PC-3 (cell line): ENCODE measurements around the gene SLC36A3. TPM values are rescaled to one million over a fixed set of nuclear protein-coding genes. Genes with fewer than 3 reads are reported as not detected.

Source experiments
- ATAC-seq: fragments of 200-7000 bp; cut with Tn5 transposase; 2 replicates; pipeline ENCODE4 v1.9.1; 2020; ENCODE audit warnings: mild to moderate bottlenecking, moderate library complexity
- BruUV-seq: library from RNA; stranded (reverse); fragments of 400-500 nt; replicated peaks from 2 replicates; lab custom pipeline; 2021; lab: Mats Ljungman, UMichigan
- CTCF ChIA-PET: fragments of 300-600 bp; sonication (Branson Sonifier 250); formaldehyde crosslinking; loops from one replicate; lab custom pipeline; 2022; ENCODE audit warnings: antibody characterized with exemption; lab: Charles Lee
- POLR2A ChIA-PET: fragments of 300-600 bp; sonication (Branson Sonifier 250); formaldehyde crosslinking; loops from one replicate; lab custom pipeline; 2022; ENCODE audit warnings: antibody characterized with exemption; ENCODE audit not compliant: unreplicated experiment; lab: Charles Lee
- DNase-seq: peaks from one replicate; pipeline ENCODE4 v3.0.0-alpha.2; 2015
- H2AFZ ChIP-seq: fragments of 300-600 bp; sonication (generic); 2 replicates; pipeline ENCODE4 v1.6.0; 2016; ENCODE audit warnings: antibody characterized with exemption, low read length
- H3F3A ChIP-seq: fragments of 300-600 bp; sonication (generic); one replicate; pipeline ENCODE4 v1.6.0; 2017; ENCODE audit warnings: antibody characterized with exemption, low read length, control low read depth, mild to moderate bottlenecking; ENCODE audit not compliant: unreplicated experiment
- H3K27ac ChIP-seq: fragments of 300-600 bp; sonication (generic); 2 replicates; pipeline ENCODE4 v1.5.1; 2016; ENCODE audit warnings: mild to moderate bottlenecking, low read length
- H3K27me3 ChIP-seq: fragments of 300-600 bp; sonication (generic); 2 replicates; pipeline ENCODE4 v1.6.1; 2016; ENCODE audit warnings: low read length, mixed read lengths
- H3K36me3 ChIP-seq: fragments of 300-600 bp; sonication (generic); 2 replicates; pipeline ENCODE4 v1.6.1; 2016; ENCODE audit warnings: low read depth, mixed run types, low read length, mixed read lengths
- H3K4me1 ChIP-seq: fragments of 300-600 bp; sonication (generic); 2 replicates; pipeline ENCODE4 v1.5.1; 2016; ENCODE audit warnings: low read length; ENCODE audit not compliant: insufficient read depth
- H3K4me2 ChIP-seq: fragments of 300-600 bp; sonication (generic); 2 replicates; pipeline ENCODE4 v1.6.0; 2016; ENCODE audit warnings: low read length
- H3K4me3 ChIP-seq: fragments of 300-600 bp; sonication (generic); 2 replicates; pipeline ENCODE4 v1.5.1; 2016; ENCODE audit warnings: mild to moderate bottlenecking, low read length, mixed read lengths
- H3K79me2 ChIP-seq: fragments of 300-600 bp; sonication (generic); 2 replicates; pipeline ENCODE4 v1.6.1; 2017; ENCODE audit warnings: low read length, mixed read lengths
- H3K9ac ChIP-seq: fragments of 300-600 bp; sonication (generic); 2 replicates; pipeline ENCODE4 v1.6.0; 2016; ENCODE audit warnings: mild to moderate bottlenecking, low read length
- H3K9me2 ChIP-seq: fragments of 300-600 bp; sonication (generic); replicated peaks from 2 replicates; pipeline ENCODE4 v1.6.1; 2016; ENCODE audit warnings: mixed run types, low read length, mixed read lengths
- H3K9me3 ChIP-seq: fragments of 300-600 bp; sonication (generic); 2 replicates; pipeline ENCODE4 v1.6.1; 2016; ENCODE audit warnings: low read length, mixed read lengths
- H4K20me1 ChIP-seq: fragments of 300-600 bp; sonication (generic); 2 replicates; pipeline ENCODE4 v1.6.1; 2016; ENCODE audit warnings: low read length, mixed read lengths
- CTCF ChIP-seq: fragments of 300-600 bp; sonication (generic); conservative IDR thresholded peaks from 2 replicates; pipeline ENCODE4 v1.5.1; 2017; ENCODE audit warnings: antibody characterized with exemption, low read depth, mild to moderate bottlenecking, low read length
- EZH2 ChIP-seq: fragments of 300-600 bp; sonication (generic); IDR thresholded peaks from one replicate; pipeline ENCODE4 v1.6.1; 2017; ENCODE audit warnings: antibody characterized with exemption, mild to moderate bottlenecking, low read length; ENCODE audit not compliant: unreplicated experiment
- EZH2phosphoT487 ChIP-seq: fragments of 300-600 bp; sonication (generic); IDR thresholded peaks from 2 replicates; pipeline ENCODE4 v1.6.1; 2018; ENCODE audit warnings: mild to moderate bottlenecking, antibody characterized with exemption, low read length, borderline replicate concordance
- intact Hi-C: fragments of 100-400 bp; cut with micrococcal nuclease; formaldehyde crosslinking; loops from 2 replicates; pipeline ENCODE4 v1.9.0; 2023
- total RNA-seq: library from RNA; depleted of rRNA; stranded (reverse); fragments of >200 nt; gene quantifications from 2 replicates; pipeline ENCODE4 v1.2.3, GENCODE V29; 2014

Gene SLC36A3
- total RNA-seq, 1 experiment from 2014 or later, result not detected

- CTCF ChIA-PET, result no interaction called here
- POLR2A ChIA-PET, result no interaction called here
- Histone ChIP-seq H3K79me2 (peaks cover 13% of the 10 kb centered on the region), H3K4me2 (no peak overlapping the region), H2AFZ (no peak overlapping the region), H4K20me1 (no peaks in the 10 kb centered on the region), H3K9me2 (no peaks in the 10 kb centered on the region), H3K4me1 (peaks cover 6% of the 10 kb centered on the region; the same call in 1 of the 2 replicates), H3K27me3 (no peaks in the 10 kb centered on the region), H3F3A (no peaks in the 10 kb centered on the region), H3K27ac (no peak overlapping the region), H3K36me3 (no peaks in the 10 kb centered on the region), H3K4me3 (no peak overlapping the region), H3K9me3 (no peaks in the 10 kb centered on the region), H3K9ac (no peak overlapping the region)
- TF ChIP-seq CTCF, result no peak
- TF ChIP-seq EZH2, result no peak
- no peak for TF ChIP-seq EZH2phosphoT487
- BruUV-seq, result no TSS peak
- DNase-seq (no peak), ATAC-seq (no peak)
- intact Hi-C loops, result no loop called here
Observed at GRCh38 chr5:151249281-151249680, 54.3 kb downstream of the SLC36A3 start.

GRCh38 chr5:151248651-151249050 is 54.9 kb downstream of the SLC36A3 start:
- Histone ChIP-seq H3K9me3 (no peaks in the 10 kb centered on the region), H3K27ac (no peak overlapping the region), H3K79me2 (peaks cover 6% of the 10 kb centered on the region), H3K27me3 (no peaks in the 10 kb centered on the region), H4K20me1 (no peaks in the 10 kb centered on the region), H3K9ac (no peak overlapping the region), H3K36me3 (no peaks in the 10 kb centered on the region), H3K4me3 (no peak overlapping the region), H3K9me2 (no peaks in the 10 kb centered on the region), H3F3A (no peaks in the 10 kb centered on the region), H2AFZ (no peak overlapping the region), H3K4me1 (no peaks in the 10 kb centered on the region; the same call in 1 of the 2 replicates), H3K4me2 (no peak overlapping the region)
- intact Hi-C loops, result no loop called here
- ATAC-seq (no peak), DNase-seq (no peak)
- BruUV-seq, result no TSS peak
- ChIA-PET POLR2A (no interaction called here), CTCF (no interaction called here)
- TF ChIP-seq CTCF (no peak), EZH2 (no peak), EZH2phosphoT487 (no peak)

GRCh38 chr5:151245680-151246219 is 57.8 kb downstream of the SLC36A3 start:
- POLR2A ChIA-PET, result no interaction called here

More at GRCh38 chr5:151245680-151246219, 57.8 kb downstream of the SLC36A3 start:
- peaks cover 5% of the 10 kb centered on the region for H3K4me1 ChIP-seq
- H3F3A ChIP-seq, result no peaks in the 10 kb centered on the region
- no peak overlapping the region for H3K27ac ChIP-seq
- no peak overlapping the region for H3K9ac ChIP-seq
- H3K79me2 ChIP-seq, result no peaks in the 10 kb centered on the region
- intact Hi-C loops, result no loop called here
- no peaks in the 10 kb centered on the region for H3K36me3 ChIP-seq
- H3K4me3 ChIP-seq, result no peak overlapping the region
- H3K9me2 ChIP-seq, result no peaks in the 10 kb centered on the region
- no TSS peak for BruUV-seq
- no peaks in the 10 kb centered on the region for H3K27me3 ChIP-seq
- CTCF ChIA-PET, result no interaction called here
- no peak for ATAC-seq
- no peak for TF ChIP-seq EZH2
- TF ChIP-seq EZH2phosphoT487, result no peak
- no peak for TF ChIP-seq CTCF
- no peak overlapping the region for H3K4me2 ChIP-seq
- DNase-seq, result no peak
- H2AFZ ChIP-seq, result no peak overlapping the region
- no peaks in the 10 kb centered on the region for H4K20me1 ChIP-seq
- H3K9me3 ChIP-seq, result no peaks in the 10 kb centered on the region
